ENCODE data around the gene CEP97.

The CEP97 gene

DNA sequence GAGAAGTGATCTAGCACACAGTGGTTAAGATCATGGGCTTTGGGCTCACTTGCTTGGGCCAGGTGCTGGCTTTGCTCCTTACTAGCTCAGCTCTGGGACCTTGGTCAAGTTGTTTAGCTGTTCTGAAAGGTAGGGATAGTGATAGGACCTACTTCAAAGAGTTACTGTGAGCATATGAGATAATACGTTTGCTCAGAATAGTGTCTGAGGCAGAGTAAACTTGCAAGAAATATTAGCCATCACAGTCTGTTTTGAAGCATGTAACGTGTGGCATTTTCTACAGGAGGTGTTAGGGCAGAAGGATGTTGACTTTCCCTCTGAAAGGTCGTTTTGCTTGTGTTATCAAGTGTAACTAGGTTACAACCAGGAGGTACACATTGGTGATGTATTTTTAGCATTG, 90.4 kb downstream of the CEP97 start:
- no peak for TF ChIP-seq EZH2phosphoT487 (IDR thresholded peaks at IDR 0.05; ENCODE audit: low read length)
- TF ChIP-seq, protein P1, sequence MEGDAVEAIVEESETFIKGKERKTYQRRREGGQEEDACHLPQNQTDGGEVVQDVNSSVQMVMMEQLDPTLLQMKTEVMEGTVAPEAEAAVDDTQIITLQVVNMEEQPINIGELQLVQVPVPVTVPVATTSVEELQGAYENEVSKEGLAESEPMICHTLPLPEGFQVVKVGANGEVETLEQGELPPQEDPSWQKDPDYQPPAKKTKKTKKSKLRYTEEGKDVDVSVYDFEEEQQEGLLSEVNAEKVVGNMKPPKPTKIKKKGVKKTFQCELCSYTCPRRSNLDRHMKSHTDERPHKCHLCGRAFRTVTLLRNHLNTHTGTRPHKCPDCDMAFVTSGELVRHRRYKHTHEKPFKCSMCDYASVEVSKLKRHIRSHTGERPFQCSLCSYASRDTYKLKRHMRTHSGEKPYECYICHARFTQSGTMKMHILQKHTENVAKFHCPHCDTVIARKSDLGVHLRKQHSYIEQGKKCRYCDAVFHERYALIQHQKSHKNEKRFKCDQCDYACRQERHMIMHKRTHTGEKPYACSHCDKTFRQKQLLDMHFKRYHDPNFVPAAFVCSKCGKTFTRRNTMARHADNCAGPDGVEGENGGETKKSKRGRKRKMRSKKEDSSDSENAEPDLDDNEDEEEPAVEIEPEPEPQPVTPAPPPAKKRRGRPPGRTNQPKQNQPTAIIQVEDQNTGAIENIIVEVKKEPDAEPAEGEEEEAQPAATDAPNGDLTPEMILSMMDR (IDR thresholded peaks at IDR 0.05; ENCODE audit: low read length), result no peak
- Histone ChIP-seq H3K27ac (ENCODE audit: low read length) (no peak overlapping the region), H3K9ac (ENCODE audit: low read length) (no peak overlapping the region), H2AFZ (ENCODE audit: low read length) (no peak overlapping the region), H3K9me2 (replicated peaks; ENCODE audit: insufficient read depth, low read length) (no peaks in the 10 kb centered on the region), H4K20me1 (ENCODE audit: insufficient read depth, low read length) (no peaks in the 10 kb centered on the region), H3F3A (ENCODE audit: insufficient read depth, low read length) (no peaks in the 10 kb centered on the region), H3K4me2 (ENCODE audit: low read depth, low read length) (no peak overlapping the region), H3K4me1 (ENCODE audit: low read length) (peaks cover 8% of the 10 kb centered on the region), H3K27me3 (replicated peaks; ENCODE audit: insufficient read depth, low read length) (no peaks in the 10 kb centered on the region), H3K36me3 (replicated peaks; ENCODE audit: insufficient read depth, low read length) (peaks cover 3% of the 10 kb centered on the region), H3K79me2 (ENCODE audit: low read length) (peaks cover 84% of the 10 kb centered on the region), H3K9me3 (replicated peaks; ENCODE audit: insufficient read depth, low read length) (no peaks in the 10 kb centered on the region), H3K4me3 (ENCODE audit: low read length) (no peak overlapping the region)
- DNase-seq, result no peak

DNA sequence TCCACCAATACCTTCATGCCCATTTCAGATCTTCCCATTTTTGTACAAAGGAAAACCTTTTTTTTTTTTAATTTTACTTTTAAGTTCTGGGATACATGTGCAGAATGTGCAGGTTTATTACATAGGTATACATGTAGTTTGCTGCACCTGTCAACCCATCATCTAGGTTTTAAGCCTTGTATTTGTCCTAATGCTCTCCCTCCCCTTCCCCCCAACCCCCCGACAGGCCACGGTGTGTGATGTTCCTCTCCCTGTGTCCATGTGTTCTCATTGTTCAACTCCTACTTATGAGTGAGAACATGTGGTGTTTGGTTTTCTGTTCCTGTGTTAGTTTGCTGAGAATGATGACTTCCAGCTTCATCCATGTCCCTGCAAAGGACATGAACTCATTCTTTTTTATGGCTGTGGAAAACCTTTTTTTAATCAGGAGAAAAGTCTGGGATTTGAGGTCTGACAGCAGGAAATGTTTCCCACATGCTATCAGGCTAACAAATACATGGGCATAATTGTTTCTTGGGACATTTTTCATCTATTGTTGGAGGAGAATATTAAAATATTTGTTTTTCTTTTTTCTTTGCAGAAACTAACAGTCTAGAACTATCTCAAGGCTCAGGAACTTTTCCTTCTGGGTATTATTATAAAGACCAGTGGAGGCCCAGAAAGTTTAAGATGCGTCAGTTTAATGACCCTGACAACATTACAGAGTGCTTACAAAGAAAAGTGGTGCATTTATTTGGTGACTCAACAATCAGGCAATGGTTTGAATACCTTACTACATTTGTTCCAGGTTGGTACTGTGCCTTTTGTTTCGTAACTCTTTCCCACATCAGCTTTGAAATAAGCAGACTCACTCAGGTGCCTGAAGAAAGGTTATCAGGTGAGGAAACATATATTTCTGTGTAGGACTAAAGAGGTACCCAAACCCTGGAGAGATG, 92.1 kb downstream of the CEP97 start:
- H4K20me1 ChIP-seq (ENCODE audit: insufficient read depth, low read length), result no peaks in the 10 kb centered on the region
- peaks cover 12% of the 10 kb centered on the region for H3K36me3 ChIP-seq (replicated peaks; ENCODE audit: insufficient read depth, low read length)
- TF ChIP-seq EZH2phosphoT487 (IDR thresholded peaks at IDR 0.05; ENCODE audit: low read length), result no peak
- TF ChIP-seq EZH2 (optimal IDR thresholded peaks at IDR 0.05; ENCODE audit: low read depth, low read length), result no peak
- TF ChIP-seq, protein P1 (IDR thresholded peaks at IDR 0.05; ENCODE audit: low read length), result no peak
- no peak overlapping the region for H3K27ac ChIP-seq (ENCODE audit: low read length)
- H3K27me3 ChIP-seq (replicated peaks; ENCODE audit: insufficient read depth, low read length), result no peaks in the 10 kb centered on the region
- H3K79me2 ChIP-seq (ENCODE audit: low read length), result peaks cover 81% of the 10 kb centered on the region
- H3F3A ChIP-seq (ENCODE audit: insufficient read depth, low read length), result no peaks in the 10 kb centered on the region; the same call in 1 of the 2 replicates
- no peaks in the 10 kb centered on the region for H3K4me1 ChIP-seq (ENCODE audit: low read length)
- no peak overlapping the region for H3K4me3 ChIP-seq (ENCODE audit: low read length)
- no peaks in the 10 kb centered on the region for H3K9me2 ChIP-seq (replicated peaks; ENCODE audit: insufficient read depth, low read length)
- no peak overlapping the region for H2AFZ ChIP-seq (ENCODE audit: low read length)
- H3K9ac ChIP-seq (ENCODE audit: low read length), result no peak overlapping the region
- H3K9me3 ChIP-seq (replicated peaks; ENCODE audit: insufficient read depth, low read length), result no peaks in the 10 kb centered on the region
- DNase-seq, result no peak
- no peak overlapping the region for H3K4me2 ChIP-seq (ENCODE audit: low read depth, low read length)

DNA sequence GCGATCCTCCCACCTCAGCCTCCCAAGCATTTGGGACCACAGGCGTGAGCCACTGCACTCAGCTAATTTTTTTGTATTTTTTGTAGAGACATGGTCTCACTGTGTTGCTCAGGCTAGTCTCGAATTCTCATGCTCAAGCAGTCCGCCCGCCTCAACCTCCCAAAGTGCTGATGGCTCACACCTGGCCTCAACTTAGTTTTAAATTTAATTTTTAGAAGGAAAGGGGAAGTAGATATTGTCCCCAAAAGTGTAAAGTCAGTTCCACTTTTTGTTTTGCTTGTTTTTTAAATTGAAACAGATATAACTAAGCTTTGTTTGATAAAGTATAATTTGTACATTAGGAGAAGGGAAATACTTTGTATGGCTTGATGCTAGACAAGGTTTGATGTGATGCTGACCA, 93.6 kb downstream of the CEP97 start:
- Histone ChIP-seq H3K9ac (ENCODE audit: low read length) (no peak overlapping the region), H3K27ac (ENCODE audit: low read length) (no peak overlapping the region), H4K20me1 (ENCODE audit: insufficient read depth, low read length) (no peaks in the 10 kb centered on the region)

More for the DNA sequence above, 93.6 kb downstream of the CEP97 start:
- no peaks in the 10 kb centered on the region for H3K4me1 ChIP-seq (ENCODE audit: low read length)
- no peak overlapping the region for H3K4me2 ChIP-seq (ENCODE audit: low read depth, low read length)
- no peaks in the 10 kb centered on the region for H3K9me3 ChIP-seq (replicated peaks; ENCODE audit: insufficient read depth, low read length)
- no peaks in the 10 kb centered on the region; the same call in 1 of the 2 replicates for H3F3A ChIP-seq (ENCODE audit: insufficient read depth, low read length)
- peaks cover 15% of the 10 kb centered on the region for H3K36me3 ChIP-seq (replicated peaks; ENCODE audit: insufficient read depth, low read length)
- H3K4me3 ChIP-seq (ENCODE audit: low read length), result no peak overlapping the region
- no peak overlapping the region for H2AFZ ChIP-seq (ENCODE audit: low read length)
- no peaks in the 10 kb centered on the region for H3K27me3 ChIP-seq (replicated peaks; ENCODE audit: insufficient read depth, low read length)
- TF ChIP-seq, protein P1 (IDR thresholded peaks at IDR 0.05; ENCODE audit: low read length), result no peak
- TF ChIP-seq EZH2phosphoT487 (IDR thresholded peaks at IDR 0.05; ENCODE audit: low read length) (no peak), EZH2 (optimal IDR thresholded peaks at IDR 0.05; ENCODE audit: low read depth, low read length) (no peak)
- no peaks in the 10 kb centered on the region for H3K9me2 ChIP-seq (replicated peaks; ENCODE audit: insufficient read depth, low read length)
- no peak for DNase-seq
- H3K79me2 ChIP-seq (ENCODE audit: low read length), result peaks cover 84% of the 10 kb centered on the region
